Measurements from ENCODE around the gene DST.

DST gene

GRCh38 chr6:56542364-56543331 is 100.0 kb downstream of the DST start:
- Histone ChIP-seq H4K12ac (ENCODE audit: low read depth, low read length) (peak overlapping the region; percentile 94), H3K14ac (ENCODE audit: low read length) (peak overlapping the region; percentile 89), H3K4me2 (ENCODE audit: low read length) (peak overlapping the region; percentile 61), H2AFZ (ENCODE audit: insufficient read depth, low read length, poor library complexity) (peak overlapping the region; percentile 90), H3K27me3 (ENCODE audit: insufficient read depth, low read length) (no peaks in the 10 kb centered on the region), H3K4me3 (ENCODE audit: low read depth, low read length) (peak overlapping the region; percentile 62), H2BK12ac (ENCODE audit: low read length) (peak overlapping the region; percentile 67), H3K79me2 (ENCODE audit: control insufficient read depth, insufficient read depth, low read length, poor library complexity) (peaks cover 2% of the 10 kb centered on the region), H3K23ac (ENCODE audit: low read length) (no peak overlapping the region), H2AK5ac (ENCODE audit: low read length) (no peak overlapping the region), H3K4ac (ENCODE audit: low read depth, low read length) (peak overlapping the region; percentile 24), H4K91ac (ENCODE audit: low read depth, low read length) (peak overlapping the region; percentile 75), H3K36me3 (ENCODE audit: control insufficient read depth in 1 of 2, insufficient read depth in 2 of 2, low read length in 2 of 2) (no peaks in the 10 kb centered on the region), H3K9ac (ENCODE audit: low read length) (no peak overlapping the region), H3K27ac (ENCODE audit: low read depth, low read length) (peak overlapping the region; percentile 88), H3K4me1 (ENCODE audit: control insufficient read depth in 1 of 2, insufficient read depth in 2 of 2, low read length in 2 of 2) (no peaks in the 10 kb centered on the region), H4K8ac (ENCODE audit: low read depth, low read length) (peak overlapping the region; percentile 85), H3K79me1 (ENCODE audit: low read length) (peaks cover 8% of the 10 kb centered on the region), H2BK5ac (ENCODE audit: low read depth, low read length, poor library complexity) (peak overlapping the region; percentile 98), H3K9me3 (ENCODE audit: insufficient read depth, low read depth, low read length) (no peaks in the 10 kb centered on the region), H3K18ac (ENCODE audit: low read length) (peak overlapping the region; percentile 86), H2BK120ac (ENCODE audit: insufficient read depth, low read length, poor library complexity) (peak overlapping the region; percentile 93)
- WGBS (ENCODE audit: extremely low coverage, insufficient coverage, insufficient read length) = no CpG with 5 or more reads among the region's 50 CpGs
- peak; percentile 99 for DNase-seq

- H4K12ac ChIP-seq (ENCODE audit: low read depth, low read length) = no peak overlapping the region
- no peak overlapping the region for H3K4ac ChIP-seq (ENCODE audit: low read depth, low read length)
- H3K4me2 ChIP-seq (ENCODE audit: low read length) = peak overlapping the region; percentile 36
- WGBS (ENCODE audit: extremely low coverage, insufficient coverage, insufficient read length) = no CpG with 5 or more reads among the region's 3 CpGs
- peaks cover 8% of the 10 kb centered on the region for H3K79me1 ChIP-seq (ENCODE audit: low read length)
- no peaks in the 10 kb centered on the region for H3K36me3 ChIP-seq (ENCODE audit: control insufficient read depth in 1 of 2, insufficient read depth in 2 of 2, low read length in 2 of 2)
- H3K14ac ChIP-seq (ENCODE audit: low read length) = no peak overlapping the region
- H3K27me3 ChIP-seq (ENCODE audit: insufficient read depth, low read length) = no peaks in the 10 kb centered on the region
- H2AK5ac ChIP-seq (ENCODE audit: low read length) = no peak overlapping the region
- no peaks in the 10 kb centered on the region for H3K4me1 ChIP-seq (ENCODE audit: control insufficient read depth in 1 of 2, insufficient read depth in 2 of 2, low read length in 2 of 2)
- H2BK120ac ChIP-seq (ENCODE audit: insufficient read depth, low read length, poor library complexity) = no peak overlapping the region
- no peak overlapping the region for H3K23ac ChIP-seq (ENCODE audit: low read length)
- H2BK5ac ChIP-seq (ENCODE audit: low read depth, low read length, poor library complexity) = no peak overlapping the region
- H3K27ac ChIP-seq (ENCODE audit: low read depth, low read length) = peak overlapping the region; percentile 61
- H4K91ac ChIP-seq (ENCODE audit: low read depth, low read length) = no peak overlapping the region
- H2BK12ac ChIP-seq (ENCODE audit: low read length) = no peak overlapping the region
- no peaks in the 10 kb centered on the region for H3K9me3 ChIP-seq (ENCODE audit: insufficient read depth, low read depth, low read length)
- no peak overlapping the region for H3K18ac ChIP-seq (ENCODE audit: low read length)
- H3K79me2 ChIP-seq (ENCODE audit: control insufficient read depth, insufficient read depth, low read length, poor library complexity) = peaks cover 2% of the 10 kb centered on the region
- H4K8ac ChIP-seq (ENCODE audit: low read depth, low read length) = no peak overlapping the region
- H3K4me3 ChIP-seq (ENCODE audit: low read depth, low read length) = no peak overlapping the region
- H3K9ac ChIP-seq (ENCODE audit: low read length) = no peak overlapping the region
- no peak for DNase-seq
- no peak overlapping the region for H2AFZ ChIP-seq (ENCODE audit: insufficient read depth, low read length, poor library complexity)
These were observed 100.8 kb downstream of the DST start for GRCh38 chr6:56541741-56542360.

GRCh38 chr6:56541030-56541600 is 101.6 kb downstream of the DST start:
- H2AK5ac ChIP-seq (ENCODE audit: low read length) = no peak overlapping the region
- no peak overlapping the region for H4K91ac ChIP-seq (ENCODE audit: low read depth, low read length)
- H3K79me1 ChIP-seq (ENCODE audit: low read length) = peaks cover 8% of the 10 kb centered on the region
- no peaks in the 10 kb centered on the region for H3K36me3 ChIP-seq (ENCODE audit: control insufficient read depth in 1 of 2, insufficient read depth in 2 of 2, low read length in 2 of 2)
- H2BK12ac ChIP-seq (ENCODE audit: low read length) = no peak overlapping the region
- no peaks in the 10 kb centered on the region for H3K4me1 ChIP-seq (ENCODE audit: control insufficient read depth in 1 of 2, insufficient read depth in 2 of 2, low read length in 2 of 2)
- no peak overlapping the region for H3K23ac ChIP-seq (ENCODE audit: low read length)
- H4K12ac ChIP-seq (ENCODE audit: low read depth, low read length) = no peak overlapping the region
- peak overlapping the region; percentile 9 for H3K4me2 ChIP-seq (ENCODE audit: low read length)
- H4K8ac ChIP-seq (ENCODE audit: low read depth, low read length) = no peak overlapping the region
- WGBS (ENCODE audit: extremely low coverage, insufficient coverage, insufficient read length) = no CpG with 5 or more reads among the region's 11 CpGs
- H3K27me3 ChIP-seq (ENCODE audit: insufficient read depth, low read length) = no peaks in the 10 kb centered on the region
- H3K4me3 ChIP-seq (ENCODE audit: low read depth, low read length) = no peak overlapping the region
- no peak overlapping the region for H2BK5ac ChIP-seq (ENCODE audit: low read depth, low read length, poor library complexity)
- H3K9ac ChIP-seq (ENCODE audit: low read length) = no peak overlapping the region
- no peak overlapping the region for H2AFZ ChIP-seq (ENCODE audit: insufficient read depth, low read length, poor library complexity)
- DNase-seq = no peak
- H3K14ac ChIP-seq (ENCODE audit: low read length) = no peak overlapping the region
- no peak overlapping the region for H3K4ac ChIP-seq (ENCODE audit: low read depth, low read length)
- no peak overlapping the region for H3K18ac ChIP-seq (ENCODE audit: low read length)
- H3K9me3 ChIP-seq (ENCODE audit: insufficient read depth, low read depth, low read length) = no peaks in the 10 kb centered on the region
- peaks cover 2% of the 10 kb centered on the region for H3K79me2 ChIP-seq (ENCODE audit: control insufficient read depth, insufficient read depth, low read length, poor library complexity)
- H3K27ac ChIP-seq (ENCODE audit: low read depth, low read length) = peak overlapping the region; percentile 12
- no peak overlapping the region for H2BK120ac ChIP-seq (ENCODE audit: insufficient read depth, low read length, poor library complexity)

GRCh38 chr6:56540232-56541029 is 102.3 kb downstream of the DST start:
- WGBS (ENCODE audit: extremely low coverage, insufficient coverage, insufficient read length) = no CpG with 5 or more reads among the region's 9 CpGs

More at GRCh38 chr6:56540232-56541029, 102.3 kb downstream of the DST start:
- H3K23ac ChIP-seq (ENCODE audit: low read length) = no peak overlapping the region
- no peak overlapping the region for H3K14ac ChIP-seq (ENCODE audit: low read length)
- H3K4me1 ChIP-seq (ENCODE audit: control insufficient read depth in 1 of 2, insufficient read depth in 2 of 2, low read length in 2 of 2) = no peaks in the 10 kb centered on the region
- no peaks in the 10 kb centered on the region for H3K9me3 ChIP-seq (ENCODE audit: insufficient read depth, low read depth, low read length)
- H3K79me1 ChIP-seq (ENCODE audit: low read length) = peaks cover 8% of the 10 kb centered on the region
- H3K79me2 ChIP-seq (ENCODE audit: control insufficient read depth, insufficient read depth, low read length, poor library complexity) = peaks cover 2% of the 10 kb centered on the region
- H3K27me3 ChIP-seq (ENCODE audit: insufficient read depth, low read length) = no peaks in the 10 kb centered on the region
- no peak overlapping the region for H4K91ac ChIP-seq (ENCODE audit: low read depth, low read length)
- H2BK12ac ChIP-seq (ENCODE audit: low read length) = no peak overlapping the region
- H3K27ac ChIP-seq (ENCODE audit: low read depth, low read length) = no peak overlapping the region
- H3K4ac ChIP-seq (ENCODE audit: low read depth, low read length) = no peak overlapping the region
- no peak overlapping the region for H4K12ac ChIP-seq (ENCODE audit: low read depth, low read length)
- no peak overlapping the region for H2AFZ ChIP-seq (ENCODE audit: insufficient read depth, low read length, poor library complexity)
- H3K18ac ChIP-seq (ENCODE audit: low read length) = no peak overlapping the region
- no peak overlapping the region for H2AK5ac ChIP-seq (ENCODE audit: low read length)
- no peak overlapping the region for H4K8ac ChIP-seq (ENCODE audit: low read depth, low read length)
- DNase-seq = no peak
- no peak overlapping the region for H3K4me3 ChIP-seq (ENCODE audit: low read depth, low read length)
- H2BK120ac ChIP-seq (ENCODE audit: insufficient read depth, low read length, poor library complexity) = no peak overlapping the region
- H2BK5ac ChIP-seq (ENCODE audit: low read depth, low read length, poor library complexity) = no peak overlapping the region
- H3K36me3 ChIP-seq (ENCODE audit: control insufficient read depth in 1 of 2, insufficient read depth in 2 of 2, low read length in 2 of 2) = no peaks in the 10 kb centered on the region
- no peak overlapping the region for H3K9ac ChIP-seq (ENCODE audit: low read length)
- no peak overlapping the region for H3K4me2 ChIP-seq (ENCODE audit: low read length)
